ENCODE data around the gene ADRM1. TPM values are rescaled to one million over a fixed set of nuclear protein-coding genes. Genes with fewer than 3 reads are reported as not detected.
A peak's percentile ranks its signal among the peaks of the same experiment; 100 is the strongest.

The ADRM1 gene
- total RNA-seq, 1 experiment from 2014 or later, result 160 TPM

DNA sequence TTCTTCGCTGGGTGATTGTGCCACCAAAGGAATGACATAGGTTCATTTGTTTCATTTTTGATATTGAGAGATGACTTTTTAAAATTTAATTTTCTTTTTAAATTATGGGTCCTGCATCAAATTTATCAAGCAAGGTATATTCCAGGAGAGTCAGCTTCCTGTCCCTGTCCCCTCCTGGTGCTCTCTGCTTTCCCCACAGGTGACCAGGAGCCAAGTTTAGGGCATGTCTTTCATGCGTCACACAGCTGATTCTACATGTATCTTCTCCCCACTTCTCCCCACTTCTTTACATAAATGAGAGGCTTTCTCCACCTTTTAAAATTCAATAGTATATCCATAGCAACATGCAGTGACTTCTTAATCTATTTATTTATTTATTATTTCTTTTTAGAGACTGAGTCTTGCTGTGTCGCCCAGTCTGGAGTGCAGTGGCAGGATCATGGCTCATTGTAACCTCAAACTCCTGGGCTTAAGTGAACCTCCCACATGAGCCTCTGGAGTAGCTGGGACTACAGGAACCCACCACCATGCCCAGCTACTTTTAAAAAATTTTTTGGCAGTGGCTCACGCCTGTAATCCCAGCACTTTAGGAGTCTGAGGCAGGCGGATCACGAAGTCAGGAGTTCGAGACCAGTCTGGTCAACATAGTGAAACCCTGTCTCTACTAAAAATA lies 34.4 kb upstream of the ADRM1 start (continued):
- TF ChIP-seq, protein P1, sequence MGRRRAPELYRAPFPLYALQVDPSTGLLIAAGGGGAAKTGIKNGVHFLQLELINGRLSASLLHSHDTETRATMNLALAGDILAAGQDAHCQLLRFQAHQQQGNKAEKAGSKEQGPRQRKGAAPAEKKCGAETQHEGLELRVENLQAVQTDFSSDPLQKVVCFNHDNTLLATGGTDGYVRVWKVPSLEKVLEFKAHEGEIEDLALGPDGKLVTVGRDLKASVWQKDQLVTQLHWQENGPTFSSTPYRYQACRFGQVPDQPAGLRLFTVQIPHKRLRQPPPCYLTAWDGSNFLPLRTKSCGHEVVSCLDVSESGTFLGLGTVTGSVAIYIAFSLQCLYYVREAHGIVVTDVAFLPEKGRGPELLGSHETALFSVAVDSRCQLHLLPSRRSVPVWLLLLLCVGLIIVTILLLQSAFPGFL (CRISPR knock-in tag; IDR thresholded peaks at IDR 0.05; ENCODE audit: borderline replicate concordance), result no peak
- TF ChIP-seq RELA (CRISPR knock-in tag; IDR thresholded peaks at IDR 0.05; ENCODE audit: borderline replicate concordance) (no peak), ZNF138 (CRISPR knock-in tag; conservative IDR thresholded peaks at IDR 0.05) (no peak), NFYB (CRISPR knock-in tag; conservative IDR thresholded peaks at IDR 0.05; ENCODE audit: low read depth) (no peak)

GRCh38 chr20:62269378-62269777 lies 33.4 kb upstream of the ADRM1 start:
- ATAC-seq, result no peak
- no peak for TF ChIP-seq ZNF512 (CRISPR knock-in tag; IDR thresholded peaks at IDR 0.05; ENCODE audit: borderline replicate concordance)
- no peak for TF ChIP-seq ZNF416 (CRISPR knock-in tag; IDR thresholded peaks at IDR 0.05)
- TF ChIP-seq ZMAT4 (CRISPR knock-in tag; IDR thresholded peaks at IDR 0.05), result no peak
- no peak for TF ChIP-seq ZNF232 (CRISPR knock-in tag; IDR thresholded peaks at IDR 0.05)
- TF ChIP-seq MXD4 (CRISPR knock-in tag; IDR thresholded peaks at IDR 0.05; ENCODE audit: borderline replicate concordance), result no peak
- TF ChIP-seq PRRX2 (CRISPR knock-in tag; IDR thresholded peaks at IDR 0.05), result no peak
- no peak for TF ChIP-seq JUN (CRISPR knock-in tag; IDR thresholded peaks at IDR 0.05)
- no peak for TF ChIP-seq ZNF532 (CRISPR knock-in tag; IDR thresholded peaks at IDR 0.05; ENCODE audit: borderline replicate concordance)
- TF ChIP-seq, protein P2, sequence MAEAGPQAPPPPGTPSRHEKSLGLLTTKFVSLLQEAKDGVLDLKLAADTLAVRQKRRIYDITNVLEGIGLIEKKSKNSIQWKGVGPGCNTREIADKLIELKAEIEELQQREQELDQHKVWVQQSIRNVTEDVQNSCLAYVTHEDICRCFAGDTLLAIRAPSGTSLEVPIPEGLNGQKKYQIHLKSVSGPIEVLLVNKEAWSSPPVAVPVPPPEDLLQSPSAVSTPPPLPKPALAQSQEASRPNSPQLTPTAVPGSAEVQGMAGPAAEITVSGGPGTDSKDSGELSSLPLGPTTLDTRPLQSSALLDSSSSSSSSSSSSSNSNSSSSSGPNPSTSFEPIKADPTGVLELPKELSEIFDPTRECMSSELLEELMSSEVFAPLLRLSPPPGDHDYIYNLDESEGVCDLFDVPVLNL (CRISPR knock-in tag; IDR thresholded peaks at IDR 0.05; ENCODE audit: borderline replicate concordance, low read depth), result no peak
- no peak for TF ChIP-seq AFF4 (CRISPR knock-in tag; IDR thresholded peaks at IDR 0.05; ENCODE audit: borderline replicate concordance)
- TF ChIP-seq SMAD4 (CRISPR knock-in tag; IDR thresholded peaks at IDR 0.05), result no peak
- TF ChIP-seq ETV6 (CRISPR knock-in tag; IDR thresholded peaks at IDR 0.05), result no peak
- no peak for DNase-seq (ENCODE audit: low spot score)
- peak overlapping the region; percentile 51 for H3K27ac Mint-ChIP-seq
- H3K36me3 Mint-ChIP-seq, result peaks cover 50% of the 10 kb centered on the region
- H3K4me1 Mint-ChIP-seq, result peaks cover 3% of the 10 kb centered on the region; the same call in 1 of the 2 replicates
- CTCF ChIA-PET, result interaction anchor here (0.6 kb wide), 1 partner anchor 51 kb away, joined by 3 read pairs; no protein-coding TSS in a partner anchor
- no peaks in the 10 kb centered on the region for H3K27me3 Mint-ChIP-seq (ENCODE audit: low read depth)
- no peak overlapping the region for H3K4me3 Mint-ChIP-seq
- peaks cover 19% of the 10 kb centered on the region for H3K9me3 Mint-ChIP-seq
- POLR2A ChIA-PET, result no interaction called here
